SU-DHL-6 (cell line): ENCODE measurements around the gene HIBADH.

ENCODE experiments used
- H2AFZ ChIP-seq: fragments of 200-600 bp; sonication (generic); 2 replicates; pipeline ENCODE4 v1.6.1; 2014; ENCODE audit warnings: low read depth, mild to moderate bottlenecking, moderate library complexity, mixed read lengths, antibody characterized with exemption, low read length; ENCODE audit not compliant: severe bottlenecking
- H3F3A ChIP-seq: fragments of 200-600 bp; shearing (Covaris generic); 2 replicates; pipeline ENCODE4 v1.6.0; 2016; ENCODE audit warnings: antibody characterized with exemption, mild to moderate bottlenecking; ENCODE audit not compliant: insufficient read depth
- H3K27ac ChIP-seq: fragments of 200-600 bp; sonication (generic); 2 replicates; pipeline ENCODE4 v1.5.1; 2016; ENCODE audit warnings: low read depth, mild to moderate bottlenecking, low read length, moderate library complexity, mixed read lengths
- H3K27me3 ChIP-seq: fragments of 200-600 bp; sonication (generic), shearing (Covaris generic); 2 replicates; pipeline ENCODE4 v1.6.0; 2014; ENCODE audit warnings: mild to moderate bottlenecking, low read length
- H3K36me3 ChIP-seq: fragments of 200-600 bp; sonication (generic); 2 replicates; pipeline ENCODE4 v1.6.1; 2014; ENCODE audit warnings: mild to moderate bottlenecking, low read length, mixed read lengths
- H3K4me2 ChIP-seq: fragments of 300-600, 200-600 bp; shearing (Covaris generic), sonication (generic); 2 replicates; pipeline ENCODE4 v1.6.0; 2014; ENCODE audit warnings: low read length, low read depth, mild to moderate bottlenecking; ENCODE audit not compliant: poor library complexity, severe bottlenecking
- H3K4me3 ChIP-seq: fragments of 200-600 bp; sonication (generic); 2 replicates; pipeline ENCODE4 v1.5.1; 2014; ENCODE audit warnings: antibody characterized with exemption, low read length, mild to moderate bottlenecking, mixed read lengths; ENCODE audit not compliant: insufficient read depth, poor library complexity, severe bottlenecking
- H3K79me2 ChIP-seq: fragments of 200-600 bp; sonication (generic); 2 replicates; pipeline ENCODE4 v1.6.1; 2014; ENCODE audit warnings: mild to moderate bottlenecking, low read length, moderate library complexity; ENCODE audit not compliant: insufficient read depth
- H3K9ac ChIP-seq: fragments of 200-600 bp; sonication (generic); 2 replicates; pipeline ENCODE4 v1.7.0; 2014; ENCODE audit warnings: mild to moderate bottlenecking, low read length
- H3K9me2 ChIP-seq: fragments of 200-600 bp; sonication (generic); replicated peaks from 2 replicates; pipeline ENCODE4 v1.6.1; 2014; ENCODE audit warnings: low read length; ENCODE audit not compliant: insufficient read depth
- H3K9me3 ChIP-seq: fragments of 200-600 bp; sonication (generic); 2 replicates; pipeline ENCODE4 v1.6.1; 2014; ENCODE audit warnings: low read length, mixed read lengths; ENCODE audit not compliant: insufficient read depth
- H4K20me1 ChIP-seq: fragments of 200-600 bp; sonication (generic); 2 replicates; pipeline ENCODE4 v1.6.1; 2014; ENCODE audit warnings: low read depth, mild to moderate bottlenecking, antibody characterized with exemption, low read length, moderate library complexity, mixed read lengths
- EZH2phosphoT487 ChIP-seq: fragments of 200-600 bp; sonication (generic), shearing (Covaris generic); conservative IDR thresholded peaks from 2 replicates; pipeline ENCODE4 v1.6.1; 2018; ENCODE audit warnings: mild to moderate bottlenecking, antibody characterized with exemption, low read length, moderate library complexity, mixed read lengths
- TF ChIP-seq, protein P1 (sequence below): fragments of 200-600 bp; sonication (generic); IDR thresholded peaks from one replicate; pipeline ENCODE4 v1.5.1; 2017; ENCODE audit warnings: antibody characterized with exemption, mild to moderate bottlenecking, low read length, moderate library complexity; ENCODE audit not compliant: insufficient read depth, poor library complexity, severe bottlenecking

HIBADH gene

DNA sequence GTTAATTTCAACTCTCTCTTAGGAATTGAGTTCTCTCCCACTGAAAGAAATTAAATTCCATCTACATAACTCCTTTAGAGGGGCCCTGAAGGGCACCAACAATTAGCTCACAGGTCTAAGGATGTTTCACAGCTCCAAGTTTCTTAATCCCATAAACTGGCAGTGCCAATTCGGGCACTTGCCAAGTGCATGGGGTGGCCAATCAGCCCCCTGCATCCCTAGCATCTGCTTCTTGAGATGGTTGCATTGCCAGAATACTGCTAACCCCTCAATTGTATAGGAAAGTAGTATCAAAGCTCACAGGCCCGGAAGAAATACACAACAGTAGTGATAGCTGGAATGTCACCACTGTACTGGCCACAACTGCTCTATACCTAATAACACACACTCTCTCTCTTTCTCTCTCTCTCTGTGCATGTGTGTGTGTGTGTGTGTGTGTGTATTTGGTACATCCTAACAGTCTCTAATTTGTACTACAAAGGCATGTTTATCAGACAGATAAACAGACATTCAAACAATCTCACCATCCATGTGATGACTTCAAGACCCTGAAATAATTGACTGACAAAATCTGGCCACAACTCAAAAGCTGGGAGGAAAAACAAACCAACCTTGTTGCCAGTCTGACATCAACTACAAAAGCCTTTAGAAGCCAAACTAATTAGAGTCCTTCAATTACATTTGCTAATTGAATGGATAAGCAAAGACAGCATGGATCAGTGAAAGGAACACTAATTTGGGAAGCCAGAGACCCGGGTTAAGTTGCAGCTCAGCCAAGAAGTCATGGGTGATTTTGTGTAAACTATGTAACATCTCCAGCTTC lies 27.8 kb downstream of the HIBADH start:
- H3K9me2 ChIP-seq: no peaks in the 10 kb centered on the region
- no peak overlapping the region for H2AFZ ChIP-seq
- no peaks in the 10 kb centered on the region for H3K9me3 ChIP-seq
- no peak overlapping the region for H3K9ac ChIP-seq
- no peaks in the 10 kb centered on the region for H3F3A ChIP-seq
- no peaks in the 10 kb centered on the region for H3K27me3 ChIP-seq
- no peak overlapping the region for H3K27ac ChIP-seq
- no peak overlapping the region for H3K4me3 ChIP-seq
- H3K36me3 ChIP-seq: 0 out of 2 replicates have a peak, but pooled peaks cover 3% of the 10 kb centered on the region
- 0 out of 2 replicates have a peak, but pooled peaks cover 3% of the 10 kb centered on the region for H3K79me2 ChIP-seq
- TF ChIP-seq, protein P1, sequence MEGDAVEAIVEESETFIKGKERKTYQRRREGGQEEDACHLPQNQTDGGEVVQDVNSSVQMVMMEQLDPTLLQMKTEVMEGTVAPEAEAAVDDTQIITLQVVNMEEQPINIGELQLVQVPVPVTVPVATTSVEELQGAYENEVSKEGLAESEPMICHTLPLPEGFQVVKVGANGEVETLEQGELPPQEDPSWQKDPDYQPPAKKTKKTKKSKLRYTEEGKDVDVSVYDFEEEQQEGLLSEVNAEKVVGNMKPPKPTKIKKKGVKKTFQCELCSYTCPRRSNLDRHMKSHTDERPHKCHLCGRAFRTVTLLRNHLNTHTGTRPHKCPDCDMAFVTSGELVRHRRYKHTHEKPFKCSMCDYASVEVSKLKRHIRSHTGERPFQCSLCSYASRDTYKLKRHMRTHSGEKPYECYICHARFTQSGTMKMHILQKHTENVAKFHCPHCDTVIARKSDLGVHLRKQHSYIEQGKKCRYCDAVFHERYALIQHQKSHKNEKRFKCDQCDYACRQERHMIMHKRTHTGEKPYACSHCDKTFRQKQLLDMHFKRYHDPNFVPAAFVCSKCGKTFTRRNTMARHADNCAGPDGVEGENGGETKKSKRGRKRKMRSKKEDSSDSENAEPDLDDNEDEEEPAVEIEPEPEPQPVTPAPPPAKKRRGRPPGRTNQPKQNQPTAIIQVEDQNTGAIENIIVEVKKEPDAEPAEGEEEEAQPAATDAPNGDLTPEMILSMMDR: no peak
- no peak for TF ChIP-seq EZH2phosphoT487
- no peaks in the 10 kb centered on the region for H4K20me1 ChIP-seq
- H3K4me2 ChIP-seq: no peak overlapping the region

DNA sequence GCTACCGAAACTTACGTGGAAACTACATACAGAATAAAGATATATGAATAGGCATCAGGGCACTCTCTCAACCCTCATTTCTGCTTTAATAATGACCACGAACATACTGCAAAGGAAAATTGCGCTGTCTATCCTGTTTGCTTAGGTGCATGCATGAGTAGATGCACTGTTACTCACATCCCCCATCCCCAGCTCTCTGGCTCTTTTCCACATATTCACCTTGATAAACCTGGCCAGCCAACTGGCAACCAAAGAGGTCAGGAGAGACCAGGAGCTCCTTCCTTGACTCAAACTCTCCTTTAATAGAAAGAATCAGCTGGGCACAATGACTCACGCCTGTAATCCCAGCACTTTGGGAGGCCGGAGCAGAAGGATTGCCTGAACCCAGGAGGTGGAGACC lies 29.6 kb downstream of the HIBADH start:
- H3K9me2 ChIP-seq: no peaks in the 10 kb centered on the region
- peaks cover 16% of the 10 kb centered on the region; the same call in 1 of the 2 replicates for H3K36me3 ChIP-seq
- H3F3A ChIP-seq: no peaks in the 10 kb centered on the region
- H3K4me3 ChIP-seq: no peak overlapping the region
- TF ChIP-seq, protein P1: no peak
- TF ChIP-seq EZH2phosphoT487: no peak
- no peaks in the 10 kb centered on the region for H3K79me2 ChIP-seq
- no peak overlapping the region for H2AFZ ChIP-seq
- no peak overlapping the region for H3K27ac ChIP-seq
- H3K27me3 ChIP-seq: no peaks in the 10 kb centered on the region
- H4K20me1 ChIP-seq: no peaks in the 10 kb centered on the region
- no peak overlapping the region for H3K4me2 ChIP-seq
- H3K9ac ChIP-seq: no peak overlapping the region
- H3K9me3 ChIP-seq: no peaks in the 10 kb centered on the region

DNA sequence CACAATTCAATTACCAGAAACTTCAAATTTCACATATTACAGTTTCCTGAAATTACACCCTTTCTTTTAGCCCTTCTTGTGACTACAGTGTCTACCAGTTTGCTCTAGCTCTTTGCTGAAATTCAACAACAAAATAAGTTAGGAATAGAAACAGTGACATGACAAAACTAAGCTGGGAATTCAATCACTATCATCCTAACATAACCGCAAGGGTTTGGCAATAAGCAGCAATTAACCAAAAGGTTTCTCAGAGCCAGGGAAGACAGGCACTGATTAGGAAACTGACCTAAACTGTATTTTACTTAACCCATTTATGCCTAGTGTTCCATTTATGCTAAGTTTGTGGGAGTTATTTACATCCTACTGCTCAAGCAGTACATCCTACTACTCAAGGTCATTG lies 31.3 kb downstream of the HIBADH start:
- Histone ChIP-seq H3K9ac (no peak overlapping the region), H3K27me3 (no peaks in the 10 kb centered on the region), H3K4me2 (no peak overlapping the region), H3K27ac (no peak overlapping the region), H3K9me3 (no peaks in the 10 kb centered on the region), H3F3A (no peaks in the 10 kb centered on the region), H3K9me2 (no peaks in the 10 kb centered on the region), H2AFZ (no peak overlapping the region), H3K4me3 (no peak overlapping the region), H3K79me2 (no peaks in the 10 kb centered on the region), H3K36me3 (peaks cover 17% of the 10 kb centered on the region; the same call in 1 of the 2 replicates), H4K20me1 (no peaks in the 10 kb centered on the region)
- TF ChIP-seq, protein P1: no peak
- TF ChIP-seq EZH2phosphoT487: no peak
